Prostate gland (tissue), 2 donors: Measurements from ENCODE around the gene TSPAN11.

Source experiments
- POLR2A ChIP-seq: fragments of 450-650 bp; IDR thresholded peaks from one replicate; pipeline ENCODE4 v1.6.1; 2016; ENCODE audit warnings: antibody characterized with exemption, mild to moderate bottlenecking
- TF ChIP-seq, protein P1 (sequence below), 4 experiments: fragments of 200-600 bp in 2 of 4; fragments of 450-650 bp in 2 of 4; sonication (generic) in 2 of 4; IDR thresholded peaks; 1 replicate in 3 of 4; 2 replicates in 1 of 4; pipeline ENCODE4 v1.5.1; 2016 to 2019; ENCODE audit warnings: antibody characterized with exemption in 4 of 4, mild to moderate bottlenecking in 2 of 4, moderate library complexity in 2 of 4

DNA sequence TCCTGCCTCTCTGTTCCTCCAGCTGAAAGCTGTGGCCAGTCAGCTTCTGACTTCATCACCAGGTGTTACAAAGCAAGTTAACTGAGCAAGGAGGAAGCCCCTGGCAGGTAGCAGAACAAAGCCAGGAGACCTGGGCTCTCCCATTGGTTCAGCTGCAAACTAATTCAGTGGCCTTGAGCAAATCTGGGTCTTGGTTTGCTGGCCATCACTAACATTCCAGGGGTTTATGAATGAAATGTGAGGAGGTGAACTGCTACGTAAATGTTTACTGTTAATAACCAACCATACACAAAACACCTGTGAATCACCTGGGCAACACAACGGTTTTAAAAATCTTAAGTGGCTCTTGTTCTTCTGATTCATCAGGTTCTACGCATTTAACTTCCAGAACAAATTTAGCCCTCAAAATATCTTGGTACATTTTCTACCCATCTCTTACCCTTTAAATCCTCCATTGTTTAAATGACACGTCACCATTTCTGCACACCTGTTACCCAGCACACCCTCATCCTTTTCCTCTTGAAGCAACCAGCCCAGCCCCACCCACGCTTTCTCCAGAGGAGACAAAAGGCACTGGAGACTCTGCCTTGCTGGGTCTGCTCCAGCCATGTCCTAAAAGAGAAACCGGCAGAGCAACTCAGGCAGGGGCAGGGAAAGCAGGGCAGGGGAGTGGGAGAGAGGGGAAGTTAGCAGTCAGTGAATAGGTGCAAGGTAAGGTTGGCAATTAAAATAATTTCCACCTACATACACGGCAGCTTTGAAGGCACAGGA, 49.3 kb upstream of the TSPAN11 start:
- TF ChIP-seq, protein P1, sequence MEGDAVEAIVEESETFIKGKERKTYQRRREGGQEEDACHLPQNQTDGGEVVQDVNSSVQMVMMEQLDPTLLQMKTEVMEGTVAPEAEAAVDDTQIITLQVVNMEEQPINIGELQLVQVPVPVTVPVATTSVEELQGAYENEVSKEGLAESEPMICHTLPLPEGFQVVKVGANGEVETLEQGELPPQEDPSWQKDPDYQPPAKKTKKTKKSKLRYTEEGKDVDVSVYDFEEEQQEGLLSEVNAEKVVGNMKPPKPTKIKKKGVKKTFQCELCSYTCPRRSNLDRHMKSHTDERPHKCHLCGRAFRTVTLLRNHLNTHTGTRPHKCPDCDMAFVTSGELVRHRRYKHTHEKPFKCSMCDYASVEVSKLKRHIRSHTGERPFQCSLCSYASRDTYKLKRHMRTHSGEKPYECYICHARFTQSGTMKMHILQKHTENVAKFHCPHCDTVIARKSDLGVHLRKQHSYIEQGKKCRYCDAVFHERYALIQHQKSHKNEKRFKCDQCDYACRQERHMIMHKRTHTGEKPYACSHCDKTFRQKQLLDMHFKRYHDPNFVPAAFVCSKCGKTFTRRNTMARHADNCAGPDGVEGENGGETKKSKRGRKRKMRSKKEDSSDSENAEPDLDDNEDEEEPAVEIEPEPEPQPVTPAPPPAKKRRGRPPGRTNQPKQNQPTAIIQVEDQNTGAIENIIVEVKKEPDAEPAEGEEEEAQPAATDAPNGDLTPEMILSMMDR (IDR thresholded peaks at IDR 0.05) = no peak
- TF ChIP-seq POLR2A = no peak
